ENCODE data around the gene ZPLD1.

ZPLD1 gene

DNA sequence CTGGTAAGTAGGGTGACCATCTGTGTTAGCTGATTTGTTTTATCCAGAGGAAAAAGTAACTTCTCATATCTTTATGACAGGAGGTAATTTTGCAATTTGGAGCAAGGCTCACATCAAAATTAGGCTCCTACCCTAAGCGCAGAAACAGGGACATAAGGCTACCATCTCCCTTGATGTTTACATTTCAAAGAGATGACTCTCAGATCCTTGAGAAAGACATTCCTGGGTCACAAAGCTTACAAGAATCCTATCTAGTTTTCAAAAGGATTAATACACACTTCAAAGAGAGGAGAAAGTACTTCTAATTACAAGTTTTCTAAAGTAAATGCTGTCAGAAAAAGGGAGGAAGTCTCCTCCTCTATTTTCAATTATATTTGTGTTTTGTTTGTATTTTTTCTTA is 7.0 kb downstream of the ZPLD1 start:
- no peaks in the 10 kb centered on the region for H3K36me3 ChIP-seq (ENCODE audit: insufficient read depth, low read depth, low read length)
- H3K9ac ChIP-seq (ENCODE audit: low read depth, low read length) = no peak overlapping the region
- H3K27ac ChIP-seq (ENCODE audit: low read length) = no peak overlapping the region
- no peak overlapping the region for H3K4me3 ChIP-seq (ENCODE audit: low read length)
- peaks cover 54% of the 10 kb centered on the region for H3K27me3 ChIP-seq (ENCODE audit: insufficient read depth, low read length)
- H3K4me1 ChIP-seq (ENCODE audit: insufficient read depth, low read length) = no peaks in the 10 kb centered on the region; the same call in 1 of the 2 replicates
- no peaks in the 10 kb centered on the region for H3K9me3 ChIP-seq (ENCODE audit: insufficient read depth, low read depth, low read length)

DNA sequence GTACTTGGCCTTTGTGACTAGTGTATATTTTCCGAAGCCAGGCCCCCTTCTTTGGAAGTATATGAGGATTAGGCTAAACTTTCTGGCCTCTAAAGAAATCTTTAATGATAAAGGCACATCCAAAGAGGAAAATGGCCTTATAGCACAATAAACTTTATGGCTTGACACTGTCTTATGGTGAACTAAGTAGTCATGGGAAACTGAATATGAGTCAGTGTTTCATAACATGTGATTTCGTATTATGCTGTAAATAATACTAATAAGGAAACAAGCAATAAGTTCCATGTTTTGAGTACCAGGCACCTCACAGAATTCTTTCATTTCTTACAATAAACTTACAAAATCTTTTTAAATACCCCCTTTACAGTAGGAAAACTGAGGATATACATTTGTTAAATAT is 8.2 kb downstream of the ZPLD1 start:
- no peak overlapping the region for H3K9ac ChIP-seq (ENCODE audit: low read depth, low read length)
- no peaks in the 10 kb centered on the region; the same call in 1 of the 2 replicates for H3K4me1 ChIP-seq (ENCODE audit: insufficient read depth, low read length)
- H3K27ac ChIP-seq (ENCODE audit: low read length) = no peak overlapping the region
- H3K4me3 ChIP-seq (ENCODE audit: low read length) = no peak overlapping the region
- no peaks in the 10 kb centered on the region for H3K36me3 ChIP-seq (ENCODE audit: insufficient read depth, low read depth, low read length)
- peaks cover 54% of the 10 kb centered on the region for H3K27me3 ChIP-seq (ENCODE audit: insufficient read depth, low read length)
- no peaks in the 10 kb centered on the region for H3K9me3 ChIP-seq (ENCODE audit: insufficient read depth, low read depth, low read length)

DNA sequence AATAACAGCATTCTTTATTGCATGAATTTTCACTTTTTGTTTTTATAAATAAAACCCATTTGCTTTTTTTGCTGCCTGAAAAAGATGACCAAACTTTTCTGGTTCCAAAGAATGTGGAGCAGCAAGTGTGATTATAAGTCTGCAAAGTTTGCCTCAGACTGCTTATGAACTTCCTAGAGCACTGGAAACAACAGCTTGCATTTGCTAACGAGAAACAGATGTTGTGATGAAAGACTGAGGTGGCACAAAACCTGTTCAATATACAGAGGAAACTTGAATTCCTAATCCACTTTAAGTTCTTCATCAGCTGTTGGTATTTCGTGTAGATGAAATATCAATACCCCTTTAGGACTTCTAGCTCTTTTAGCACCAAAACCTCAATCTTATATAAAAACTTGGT is 9.3 kb downstream of the ZPLD1 start:
- H3K9me3 ChIP-seq (ENCODE audit: insufficient read depth, low read depth, low read length) = no peaks in the 10 kb centered on the region
- no peaks in the 10 kb centered on the region; the same call in 1 of the 2 replicates for H3K4me1 ChIP-seq (ENCODE audit: insufficient read depth, low read length)
- no peaks in the 10 kb centered on the region for H3K36me3 ChIP-seq (ENCODE audit: insufficient read depth, low read depth, low read length)
- H3K27me3 ChIP-seq (ENCODE audit: insufficient read depth, low read length) = peaks cover 54% of the 10 kb centered on the region
- no peak overlapping the region for H3K27ac ChIP-seq (ENCODE audit: low read length)
- no peak overlapping the region for H3K9ac ChIP-seq (ENCODE audit: low read depth, low read length)
- no peak overlapping the region for H3K4me3 ChIP-seq (ENCODE audit: low read length)

DNA sequence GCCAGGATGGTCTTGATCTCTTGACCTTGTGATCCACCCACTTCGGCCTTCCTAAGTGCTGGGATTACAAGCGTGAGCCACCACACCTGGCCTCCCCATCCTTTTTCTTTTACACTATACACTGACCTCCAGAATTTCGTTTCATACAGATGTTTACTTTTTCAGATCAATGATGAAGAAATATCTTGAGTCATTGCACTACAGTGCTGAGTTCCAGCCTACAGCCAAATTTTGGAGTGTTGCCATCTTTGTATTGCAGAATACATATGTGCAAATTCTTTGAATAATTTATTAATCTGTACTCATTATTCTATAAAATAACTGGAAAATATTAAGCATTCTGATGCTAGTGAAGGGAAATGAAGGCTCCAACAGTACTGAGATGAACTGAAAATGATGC is 12.5 kb downstream of the ZPLD1 start:
- no peak overlapping the region for H3K4me3 ChIP-seq (ENCODE audit: low read length)
- H3K9me3 ChIP-seq (ENCODE audit: insufficient read depth, low read depth, low read length) = no peaks in the 10 kb centered on the region
- H3K9ac ChIP-seq (ENCODE audit: low read depth, low read length) = no peak overlapping the region
- H3K27ac ChIP-seq (ENCODE audit: low read length) = no peak overlapping the region
- H3K36me3 ChIP-seq (ENCODE audit: insufficient read depth, low read depth, low read length) = no peaks in the 10 kb centered on the region
- H3K4me1 ChIP-seq (ENCODE audit: insufficient read depth, low read length) = no peaks in the 10 kb centered on the region; the same call in 1 of the 2 replicates
- peaks cover 28% of the 10 kb centered on the region for H3K27me3 ChIP-seq (ENCODE audit: insufficient read depth, low read length)

DNA sequence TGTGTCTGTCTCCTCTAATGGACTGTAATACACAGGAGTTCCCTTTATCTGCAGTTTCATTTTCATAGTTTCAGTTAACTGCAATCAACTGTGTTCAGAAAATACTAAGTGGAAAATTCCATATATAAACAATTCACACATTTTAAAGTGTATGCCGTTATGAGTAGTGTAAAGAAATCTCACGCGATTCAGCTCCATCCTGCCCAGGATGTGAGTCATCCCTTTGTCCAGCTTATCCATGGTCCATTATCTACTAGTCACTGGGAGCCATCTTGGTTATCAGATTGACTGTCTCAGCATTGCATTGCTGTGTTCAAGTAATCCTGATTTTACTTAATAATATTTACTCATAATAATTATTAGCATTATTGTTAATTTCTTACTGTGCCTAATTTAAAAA is 14.5 kb downstream of the ZPLD1 start:
- Histone ChIP-seq H3K9me3 (ENCODE audit: insufficient read depth, low read depth, low read length) (no peaks in the 10 kb centered on the region), H3K4me1 (ENCODE audit: insufficient read depth, low read length) (no peaks in the 10 kb centered on the region), H3K36me3 (ENCODE audit: insufficient read depth, low read depth, low read length) (no peaks in the 10 kb centered on the region), H3K27me3 (ENCODE audit: insufficient read depth, low read length) (peaks cover 8% of the 10 kb centered on the region; the same call in 1 of the 2 replicates), H3K9ac (ENCODE audit: low read depth, low read length) (no peak overlapping the region), H3K4me3 (ENCODE audit: low read length) (no peak overlapping the region), H3K27ac (ENCODE audit: low read length) (no peak overlapping the region)

DNA sequence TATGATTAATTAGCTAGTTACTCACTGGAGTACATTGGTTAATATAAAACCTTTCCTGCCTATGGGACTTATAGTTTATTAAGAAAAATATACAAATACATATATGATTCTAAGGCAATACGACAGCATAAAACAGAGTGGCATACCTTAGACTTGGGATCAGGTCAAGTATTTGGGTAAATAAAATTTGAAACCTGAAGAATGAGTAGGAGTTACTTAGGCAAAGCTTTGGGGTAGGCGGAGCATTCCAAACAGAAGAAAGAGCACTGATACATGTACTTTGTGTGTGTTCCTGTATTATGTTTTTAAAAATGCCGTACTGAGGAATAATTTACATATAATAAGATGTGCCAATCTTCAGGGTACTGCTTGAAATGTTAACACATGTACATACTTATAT is 15.1 kb downstream of the ZPLD1 start:
- H3K4me3 ChIP-seq (ENCODE audit: low read length) = no peak overlapping the region
- no peaks in the 10 kb centered on the region for H3K4me1 ChIP-seq (ENCODE audit: insufficient read depth, low read length)
- H3K27ac ChIP-seq (ENCODE audit: low read length) = no peak overlapping the region
- no peaks in the 10 kb centered on the region for H3K36me3 ChIP-seq (ENCODE audit: insufficient read depth, low read depth, low read length)
- peaks cover 5% of the 10 kb centered on the region; the same call in 1 of the 2 replicates for H3K27me3 ChIP-seq (ENCODE audit: insufficient read depth, low read length)
- H3K9me3 ChIP-seq (ENCODE audit: insufficient read depth, low read depth, low read length) = no peaks in the 10 kb centered on the region
- no peak overlapping the region for H3K9ac ChIP-seq (ENCODE audit: low read depth, low read length)

DNA sequence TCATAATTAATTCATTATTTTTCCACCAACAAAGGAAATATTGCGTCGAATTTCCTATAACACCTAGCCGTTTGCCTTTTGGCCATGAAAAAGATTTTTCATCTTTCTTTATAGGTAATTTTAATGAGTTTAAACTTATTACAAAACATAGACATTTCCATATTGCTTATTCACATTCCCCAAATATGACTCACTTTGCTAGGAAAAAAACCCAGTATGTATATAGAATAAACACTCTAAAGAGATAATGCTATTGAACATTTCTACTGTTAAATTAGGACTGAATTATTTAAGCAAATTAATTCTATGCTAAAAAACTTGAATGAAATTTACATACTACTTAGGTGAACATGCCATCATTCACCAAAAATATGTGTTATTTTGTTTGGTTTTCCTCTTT is 16.2 kb downstream of the ZPLD1 start:
- H3K9me3 ChIP-seq (ENCODE audit: insufficient read depth, low read depth, low read length) = no peaks in the 10 kb centered on the region
- no peak overlapping the region for H3K4me3 ChIP-seq (ENCODE audit: low read length)
- H3K4me1 ChIP-seq (ENCODE audit: insufficient read depth, low read length) = no peaks in the 10 kb centered on the region
- H3K36me3 ChIP-seq (ENCODE audit: insufficient read depth, low read depth, low read length) = no peaks in the 10 kb centered on the region
- no peak overlapping the region for H3K27ac ChIP-seq (ENCODE audit: low read length)
- H3K9ac ChIP-seq (ENCODE audit: low read depth, low read length) = no peak overlapping the region
- H3K27me3 ChIP-seq (ENCODE audit: insufficient read depth, low read length) = no peaks in the 10 kb centered on the region

DNA sequence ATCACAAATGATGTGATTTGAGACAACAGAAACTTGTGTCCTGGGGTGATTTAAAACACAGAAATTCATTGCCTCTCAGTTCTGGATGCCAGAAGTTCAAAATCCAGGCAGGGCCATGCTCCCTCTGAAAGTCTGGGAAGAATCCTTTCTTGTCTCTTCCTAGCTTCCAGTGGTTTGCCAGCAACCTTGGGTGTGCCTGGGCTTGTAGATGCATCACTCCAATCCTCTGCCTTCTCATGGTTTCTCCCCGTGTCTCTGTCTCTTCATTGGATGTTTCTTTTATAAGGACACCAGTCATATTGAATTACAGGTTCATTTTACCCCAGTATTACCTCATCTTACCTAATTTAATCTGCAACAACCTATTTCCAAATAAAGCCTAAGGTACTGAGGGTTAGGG is 16.7 kb downstream of the ZPLD1 start:
- H3K36me3 ChIP-seq (ENCODE audit: insufficient read depth, low read depth, low read length) = no peaks in the 10 kb centered on the region
- no peaks in the 10 kb centered on the region for H3K9me3 ChIP-seq (ENCODE audit: insufficient read depth, low read depth, low read length)
- H3K4me1 ChIP-seq (ENCODE audit: insufficient read depth, low read length) = no peaks in the 10 kb centered on the region
- H3K4me3 ChIP-seq (ENCODE audit: low read length) = no peak overlapping the region
- H3K27me3 ChIP-seq (ENCODE audit: insufficient read depth, low read length) = no peaks in the 10 kb centered on the region
- no peak overlapping the region for H3K27ac ChIP-seq (ENCODE audit: low read length)
- H3K9ac ChIP-seq (ENCODE audit: low read depth, low read length) = no peak overlapping the region

DNA sequence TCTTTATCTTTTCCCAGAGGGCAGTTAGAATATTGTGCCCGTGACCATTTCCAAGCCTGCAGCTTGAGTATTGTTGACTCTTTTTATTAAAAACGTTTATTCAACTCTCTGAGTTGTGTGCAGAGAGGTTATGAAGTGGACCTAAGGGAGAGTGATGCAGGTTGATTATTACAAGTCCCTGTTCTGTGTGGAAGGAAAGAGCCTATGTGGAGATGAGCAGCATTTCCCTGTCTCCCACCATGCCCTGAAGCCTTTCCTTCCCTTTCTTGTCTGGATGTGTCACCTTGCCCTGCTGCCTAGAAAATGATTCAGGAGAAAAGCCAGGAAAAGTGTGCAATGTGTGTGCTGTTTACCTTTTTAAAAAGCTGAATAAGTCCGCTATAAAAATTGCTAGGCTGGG is 19.4 kb downstream of the ZPLD1 start:
- Histone ChIP-seq H3K4me3 (ENCODE audit: low read length) (no peak overlapping the region), H3K27me3 (ENCODE audit: insufficient read depth, low read length) (no peaks in the 10 kb centered on the region), H3K9ac (ENCODE audit: low read depth, low read length) (no peak overlapping the region), H3K27ac (ENCODE audit: low read length) (no peak overlapping the region), H3K4me1 (ENCODE audit: insufficient read depth, low read length) (no peaks in the 10 kb centered on the region), H3K9me3 (ENCODE audit: insufficient read depth, low read depth, low read length) (no peaks in the 10 kb centered on the region), H3K36me3 (ENCODE audit: insufficient read depth, low read depth, low read length) (no peaks in the 10 kb centered on the region)

DNA sequence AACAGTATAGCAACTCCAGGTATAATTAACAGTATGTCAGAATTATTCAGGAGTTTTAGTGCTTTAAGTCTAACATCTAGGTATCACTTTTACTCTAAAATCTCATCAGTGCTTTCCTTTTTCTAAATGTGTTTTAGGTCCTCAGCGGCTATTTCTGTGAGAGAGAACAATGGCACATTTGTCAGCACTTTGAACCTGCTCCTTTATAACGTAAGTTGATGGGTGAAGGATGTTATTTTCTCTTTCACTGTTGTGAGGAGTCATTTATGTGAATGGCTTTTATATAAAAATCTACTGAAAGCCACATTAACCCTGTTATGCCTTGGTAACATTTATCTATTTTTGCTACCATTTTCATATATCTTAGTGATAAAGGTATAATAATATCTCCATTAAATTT is 22.8 kb downstream of the ZPLD1 start:
- H3K36me3 ChIP-seq (ENCODE audit: insufficient read depth, low read depth, low read length) = no peaks in the 10 kb centered on the region
- H3K27ac ChIP-seq (ENCODE audit: low read length) = no peak overlapping the region
- H3K9me3 ChIP-seq (ENCODE audit: insufficient read depth, low read depth, low read length) = no peaks in the 10 kb centered on the region

DNA sequence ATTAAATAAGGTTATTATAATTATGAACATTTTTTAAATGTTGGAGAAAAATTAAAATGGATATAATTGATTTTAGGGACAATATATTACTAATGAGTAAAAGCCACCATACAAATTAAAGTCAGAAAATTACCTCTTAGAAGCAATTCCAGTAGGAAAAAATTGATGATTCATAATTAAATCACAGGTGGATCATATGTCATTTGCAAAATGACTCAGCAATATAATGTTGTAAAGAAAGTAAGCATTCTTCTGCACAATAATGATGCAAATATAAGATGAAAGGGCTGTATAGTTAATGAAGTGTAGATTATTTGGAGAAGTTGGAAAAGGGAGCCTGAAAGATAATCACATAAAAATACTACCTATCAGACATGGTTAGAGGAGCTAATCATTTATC is 25.8 kb downstream of the ZPLD1 start:
- Histone ChIP-seq H3K9ac (ENCODE audit: low read depth, low read length) (no peak overlapping the region), H3K36me3 (ENCODE audit: insufficient read depth, low read depth, low read length) (no peaks in the 10 kb centered on the region), H3K27me3 (ENCODE audit: insufficient read depth, low read length) (no peaks in the 10 kb centered on the region), H3K27ac (ENCODE audit: low read length) (no peak overlapping the region), H3K4me3 (ENCODE audit: low read length) (no peak overlapping the region), H3K9me3 (ENCODE audit: insufficient read depth, low read depth, low read length) (no peaks in the 10 kb centered on the region), H3K4me1 (ENCODE audit: insufficient read depth, low read length) (no peaks in the 10 kb centered on the region)

More for the DNA sequence above, 22.8 kb downstream of the ZPLD1 start:
- no peak overlapping the region for H3K9ac ChIP-seq (ENCODE audit: low read depth, low read length)
- no peak overlapping the region for H3K4me3 ChIP-seq (ENCODE audit: low read length)
- H3K4me1 ChIP-seq (ENCODE audit: insufficient read depth, low read length) = no peaks in the 10 kb centered on the region
- no peaks in the 10 kb centered on the region for H3K27me3 ChIP-seq (ENCODE audit: insufficient read depth, low read length)

DNA sequence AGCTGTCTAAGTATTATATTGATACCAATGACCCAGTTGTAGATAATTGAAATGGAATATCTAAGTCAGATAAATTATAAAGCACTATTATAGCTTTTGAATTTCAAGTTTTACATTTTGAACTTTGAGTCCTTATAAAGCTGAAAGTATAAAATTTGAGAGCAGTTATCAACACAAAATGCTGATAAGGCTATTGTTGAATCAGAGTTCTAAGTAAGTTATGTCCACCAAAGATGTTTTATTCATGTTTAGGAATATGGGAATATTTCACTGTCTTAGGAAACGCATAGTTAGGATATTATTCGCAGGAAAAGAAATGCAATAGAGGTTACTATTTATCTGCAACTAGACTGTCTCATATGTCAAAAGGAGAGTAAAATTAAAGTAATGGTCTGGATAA is 29.4 kb downstream of the ZPLD1 start:
- Histone ChIP-seq H3K4me3 (ENCODE audit: low read length) (no peak overlapping the region), H3K27ac (ENCODE audit: low read length) (no peak overlapping the region), H3K4me1 (ENCODE audit: insufficient read depth, low read length) (no peaks in the 10 kb centered on the region)

DNA sequence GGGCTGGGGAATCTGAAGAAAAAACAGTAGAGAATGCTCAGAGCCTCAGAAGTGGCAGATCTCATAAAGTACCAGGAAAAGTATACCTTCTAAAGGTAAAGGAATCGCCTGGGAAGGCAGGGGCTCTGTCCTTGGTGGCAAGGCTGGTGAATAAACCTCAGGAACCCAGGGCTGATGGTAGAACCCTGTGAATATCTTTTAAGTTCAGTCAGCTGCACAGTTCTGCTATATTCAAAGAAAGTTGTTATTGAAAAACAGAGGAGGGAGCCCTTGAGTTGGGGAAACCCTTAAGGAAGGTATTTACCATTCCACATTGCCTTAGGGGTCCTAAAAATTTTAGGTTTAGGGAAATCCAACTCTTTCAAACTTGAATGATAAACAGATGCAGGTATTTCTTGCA is 31.2 kb downstream of the ZPLD1 start:
- Histone ChIP-seq H3K36me3 (ENCODE audit: insufficient read depth, low read depth, low read length) (no peaks in the 10 kb centered on the region), H3K9me3 (ENCODE audit: insufficient read depth, low read depth, low read length) (no peaks in the 10 kb centered on the region), H3K27ac (ENCODE audit: low read length) (no peak overlapping the region), H3K9ac (ENCODE audit: low read depth, low read length) (no peak overlapping the region), H3K4me3 (ENCODE audit: low read length) (no peak overlapping the region), H3K4me1 (ENCODE audit: insufficient read depth, low read length) (no peaks in the 10 kb centered on the region), H3K27me3 (ENCODE audit: insufficient read depth, low read length) (no peaks in the 10 kb centered on the region)

More for the DNA sequence above, 29.4 kb downstream of the ZPLD1 start:
- no peaks in the 10 kb centered on the region for H3K27me3 ChIP-seq (ENCODE audit: insufficient read depth, low read length)
- H3K36me3 ChIP-seq (ENCODE audit: insufficient read depth, low read depth, low read length) = no peaks in the 10 kb centered on the region
- H3K9ac ChIP-seq (ENCODE audit: low read depth, low read length) = no peak overlapping the region
- H3K9me3 ChIP-seq (ENCODE audit: insufficient read depth, low read depth, low read length) = no peaks in the 10 kb centered on the region

Measured in iPS-20b (cell line).